ENCODE measurements around the gene CCL14.
"Not testable (repeated sequence)": the region's sequence is repeated elsewhere in the genome, so short reads cannot be mapped to it uniquely, and the experiment has no call there.

The CCL14 gene

GRCh38 chr17:36001862-36002603 is 15.5 kb upstream of the CCL14 start:
- no peaks in the 10 kb centered on the region for H3K36me3 Mint-ChIP-seq (ENCODE audit: low read depth)
- peaks cover 13% of the 10 kb centered on the region for H3K27me3 Mint-ChIP-seq (ENCODE audit: low read depth)
- no peak overlapping the region for H3K4me3 Mint-ChIP-seq
- no peaks in the 10 kb centered on the region for H3K9me3 Mint-ChIP-seq
- peaks cover 6% of the 10 kb centered on the region for H3K4me1 Mint-ChIP-seq (ENCODE audit: low read depth)
- H3K27ac Mint-ChIP-seq = no peak overlapping the region

- H3K27me3 Mint-ChIP-seq (ENCODE audit: low read depth) = peaks cover 20% of the 10 kb centered on the region
- no peak within 1 kb of the TSS for H3K27ac Mint-ChIP-seq
- no peaks in the 10 kb centered on the region for H3K9me3 Mint-ChIP-seq
- peaks cover 6% of the 10 kb centered on the region for H3K4me1 Mint-ChIP-seq (ENCODE audit: low read depth)
- no peak within 1 kb of the TSS for H3K4me3 Mint-ChIP-seq
- H3K36me3 Mint-ChIP-seq (ENCODE audit: low read depth) = no peaks in the 10 kb centered on the region
These were observed 14.7 kb upstream of the CCL14 start, which contains the start of gene CCL15 for GRCh38 chr17:36001110-36001771. Gene CCL15, minus strand, starts transcription at chr17:36001553. Its CDS starts 61 bp downstream, at chr17:36001492.

- Mint-ChIP-seq H3K27me3 (ENCODE audit: low read depth) (peaks cover 22% of the 10 kb centered on the region), H3K27ac (no peak overlapping the region), H3K4me1 (ENCODE audit: low read depth) (peaks cover 6% of the 10 kb centered on the region)
These were observed 14.2 kb upstream of the CCL14 start for GRCh38 chr17:36000732-36001109.

GRCh38 chr17:35998756-35999155 is 12.2 kb upstream of the CCL14 start:
- no peak overlapping the region for H3K4me3 Mint-ChIP-seq
- no peaks in the 10 kb centered on the region for H3K36me3 Mint-ChIP-seq (ENCODE audit: low read depth)
- H3K9me3 Mint-ChIP-seq = no peaks in the 10 kb centered on the region
- no peaks in the 10 kb centered on the region for H3K4me1 Mint-ChIP-seq (ENCODE audit: low read depth)
- no peak overlapping the region for H3K27ac Mint-ChIP-seq
- H3K27me3 Mint-ChIP-seq (ENCODE audit: low read depth) = peaks cover 21% of the 10 kb centered on the region

More at GRCh38 chr17:36000732-36001109, 14.2 kb upstream of the CCL14 start:
- no peaks in the 10 kb centered on the region for H3K36me3 Mint-ChIP-seq (ENCODE audit: low read depth)
- no peak overlapping the region for H3K4me3 Mint-ChIP-seq
- H3K9me3 Mint-ChIP-seq = no peaks in the 10 kb centered on the region

- Mint-ChIP-seq H3K4me1 (ENCODE audit: low read depth) (no peaks in the 10 kb centered on the region), H3K36me3 (ENCODE audit: low read depth) (no peaks in the 10 kb centered on the region), H3K27me3 (ENCODE audit: low read depth) (peaks cover 22% of the 10 kb centered on the region), H3K4me3 (no peak overlapping the region), H3K9me3 (no peaks in the 10 kb centered on the region), H3K27ac (no peak overlapping the region)
These were observed 11.6 kb upstream of the CCL14 start for GRCh38 chr17:35998018-35998545.

GRCh38 chr17:35995346-35995745 is 8.8 kb upstream of the CCL14 start:
- H3K27me3 Mint-ChIP-seq (ENCODE audit: low read depth) = peaks cover 25% of the 10 kb centered on the region
- not testable (repeated sequence) for H3K9me3 Mint-ChIP-seq; H3K4me1 Mint-ChIP-seq (ENCODE audit: low read depth); H3K4me3 Mint-ChIP-seq; H3K27ac Mint-ChIP-seq; H3K36me3 Mint-ChIP-seq (ENCODE audit: low read depth)

GRCh38 chr17:35991075-35991474 is 4.5 kb upstream of the CCL14 start:
- Mint-ChIP-seq H3K4me3 (no peak overlapping the region), H3K27me3 (ENCODE audit: low read depth) (peaks cover 21% of the 10 kb centered on the region), H3K36me3 (ENCODE audit: low read depth) (no peaks in the 10 kb centered on the region)

GRCh38 chr17:35988164-35988563 is 1.6 kb upstream of the CCL14 start:
- Mint-ChIP-seq H3K4me1 (ENCODE audit: low read depth) (no peaks in the 10 kb centered on the region), H3K27ac (no peak overlapping the region), H3K4me3 (no peak overlapping the region), H3K27me3 (ENCODE audit: low read depth) (peaks cover 14% of the 10 kb centered on the region), H3K9me3 (no peaks in the 10 kb centered on the region), H3K36me3 (ENCODE audit: low read depth) (no peaks in the 10 kb centered on the region)

More at GRCh38 chr17:35991075-35991474, 4.5 kb upstream of the CCL14 start:
- H3K27ac Mint-ChIP-seq = no peak overlapping the region
- no peaks in the 10 kb centered on the region for H3K9me3 Mint-ChIP-seq
- H3K4me1 Mint-ChIP-seq (ENCODE audit: low read depth) = no peaks in the 10 kb centered on the region

GRCh38 chr17:35984140-35984539 is 2.4 kb downstream of the CCL14 start:
- Mint-ChIP-seq H3K36me3 (ENCODE audit: low read depth) (no peaks in the 10 kb centered on the region), H3K4me3 (no peak overlapping the region), H3K4me1 (ENCODE audit: low read depth) (no peaks in the 10 kb centered on the region), H3K27ac (no peak overlapping the region), H3K9me3 (no peaks in the 10 kb centered on the region), H3K27me3 (ENCODE audit: low read depth) (peaks cover 10% of the 10 kb centered on the region)

- peaks cover 10% of the 10 kb centered on the region for H3K27me3 Mint-ChIP-seq (ENCODE audit: low read depth)
- no peaks in the 10 kb centered on the region for H3K36me3 Mint-ChIP-seq (ENCODE audit: low read depth)
- H3K4me1 Mint-ChIP-seq (ENCODE audit: low read depth) = no peaks in the 10 kb centered on the region
- no peaks in the 10 kb centered on the region for H3K9me3 Mint-ChIP-seq
- H3K4me3 Mint-ChIP-seq = no peak overlapping the region
- no peak overlapping the region for H3K27ac Mint-ChIP-seq
These were observed 3.9 kb downstream of the CCL14 start for GRCh38 chr17:35982409-35983191.

- H3K4me3 Mint-ChIP-seq = no peak overlapping the region
- H3K36me3 Mint-ChIP-seq (ENCODE audit: low read depth) = no peaks in the 10 kb centered on the region
- peaks cover 10% of the 10 kb centered on the region for H3K27me3 Mint-ChIP-seq (ENCODE audit: low read depth)
- H3K27ac Mint-ChIP-seq = no peak overlapping the region
- no peaks in the 10 kb centered on the region for H3K9me3 Mint-ChIP-seq
- no peaks in the 10 kb centered on the region for H3K4me1 Mint-ChIP-seq (ENCODE audit: low read depth)
These were observed 4.6 kb downstream of the CCL14 start for GRCh38 chr17:35981908-35982330.

- Mint-ChIP-seq H3K4me1 (ENCODE audit: low read depth) (no peaks in the 10 kb centered on the region), H3K27ac (no peak within 1 kb of the TSS), H3K36me3 (ENCODE audit: low read depth) (no peaks in the 10 kb centered on the region), H3K9me3 (no peaks in the 10 kb centered on the region), H3K27me3 (ENCODE audit: low read depth) (peaks cover 11% of the 10 kb centered on the region), H3K4me3 (no peak within 1 kb of the TSS)
These were observed 5.3 kb downstream of the CCL14 start, which contains the start of gene CCL16 for GRCh38 chr17:35981246-35981645. Gene CCL16, minus strand, starts transcription at chr17:35981497. Its CDS starts 77 bp downstream, at chr17:35981420.

- no peak overlapping the region for H3K4me3 Mint-ChIP-seq
- no peaks in the 10 kb centered on the region for H3K4me1 Mint-ChIP-seq (ENCODE audit: low read depth)
- H3K9me3 Mint-ChIP-seq = no peaks in the 10 kb centered on the region
- no peak overlapping the region for H3K27ac Mint-ChIP-seq
- H3K27me3 Mint-ChIP-seq (ENCODE audit: low read depth) = peaks cover 4% of the 10 kb centered on the region
- no peaks in the 10 kb centered on the region for H3K36me3 Mint-ChIP-seq (ENCODE audit: low read depth)
These were observed 8.2 kb downstream of the CCL14 start for GRCh38 chr17:35978346-35978745.

- Mint-ChIP-seq H3K4me1 (ENCODE audit: low read depth) (no peaks in the 10 kb centered on the region), H3K9me3 (no peaks in the 10 kb centered on the region), H3K36me3 (ENCODE audit: low read depth) (no peaks in the 10 kb centered on the region), H3K27me3 (ENCODE audit: low read depth) (peaks cover 4% of the 10 kb centered on the region), H3K27ac (no peak overlapping the region), H3K4me3 (no peak overlapping the region)
These were observed 9.0 kb downstream of the CCL14 start for GRCh38 chr17:35977509-35977908.
